Kidney glomerular epithelial cell (primary cell): ENCODE measurements around the gene CAMP.
"Not testable (repeated sequence)": the region's sequence is repeated elsewhere in the genome, so short reads cannot be mapped to it uniquely, and the experiment has no call there.

Source experiments
- DNase-seq: peaks from one replicate; lab custom pipeline; 2025; lab: John Stamatoyannopoulos, UW

The CAMP gene

GRCh38 chr3:48258530-48258929 lies 35.2 kb downstream of the CAMP start:
- no peak for DNase-seq

- DNase-seq: no peak
Observed at GRCh38 chr3:48267782-48268181, 44.5 kb downstream of the CAMP start.

GRCh38 chr3:48268381-48268935 lies 45.2 kb downstream of the CAMP start:
- no peak for DNase-seq

- no peak for DNase-seq
Observed at GRCh38 chr3:48268936-48269561, 45.8 kb downstream of the CAMP start.

- DNase-seq: no peak
Observed at GRCh38 chr3:48269592-48269991, 46.3 kb downstream of the CAMP start.

- DNase-seq: no peak
Observed at GRCh38 chr3:48270306-48270705, 47.0 kb downstream of the CAMP start.

GRCh38 chr3:48271223-48271622 lies 47.9 kb downstream of the CAMP start:
- not testable (repeated sequence) for DNase-seq

GRCh38 chr3:48271763-48272498 lies 48.6 kb downstream of the CAMP start:
- no peak for DNase-seq

- DNase-seq: peak; percentile 38
Observed at GRCh38 chr3:48273594-48274211, 50.4 kb downstream of the CAMP start.

- no peak for DNase-seq
Observed at GRCh38 chr3:48274452-48274851, 51.2 kb downstream of the CAMP start.
